Hepatocyte (in vitro differentiated cells): ENCODE data around the gene SLC8B1.

Experiments
- EZH2phosphoT487 ChIP-seq: fragments of 200-600 bp; sonication (generic); IDR thresholded peaks from one replicate; pipeline ENCODE4 v1.6.1; 2018; ENCODE audit warnings: antibody characterized with exemption, mild to moderate bottlenecking, low read depth, moderate library complexity; ENCODE audit not compliant: unreplicated experiment, severe bottlenecking
- TF ChIP-seq, protein P1 (sequence below): fragments of 200-600 bp; sonication (generic); IDR thresholded peaks from 2 replicates; pipeline ENCODE4 v1.5.1; 2016; ENCODE audit warnings: antibody characterized with exemption, mild to moderate bottlenecking; ENCODE audit not compliant: poor library complexity

DNA sequence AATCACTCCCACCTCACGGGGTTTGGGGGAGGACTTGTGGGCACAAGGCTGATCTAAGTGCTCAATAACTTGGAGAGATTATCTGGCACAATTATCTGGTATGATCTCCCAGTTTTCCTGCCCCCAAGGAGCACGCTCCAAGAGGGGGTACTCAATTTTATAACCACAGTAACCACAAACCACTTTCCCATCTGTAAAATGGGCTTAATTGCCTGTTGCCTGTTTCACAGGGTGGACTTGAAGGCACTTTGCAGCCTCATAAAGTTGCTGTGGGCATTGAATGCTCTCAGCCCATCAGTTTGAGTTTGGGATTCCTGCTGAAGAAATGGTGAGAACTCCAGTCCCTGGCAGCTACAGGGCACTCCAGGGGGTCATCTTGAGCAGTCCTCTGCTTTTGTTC lies 4.4 kb downstream of the SLC8B1 start:
- TF ChIP-seq, protein P1, sequence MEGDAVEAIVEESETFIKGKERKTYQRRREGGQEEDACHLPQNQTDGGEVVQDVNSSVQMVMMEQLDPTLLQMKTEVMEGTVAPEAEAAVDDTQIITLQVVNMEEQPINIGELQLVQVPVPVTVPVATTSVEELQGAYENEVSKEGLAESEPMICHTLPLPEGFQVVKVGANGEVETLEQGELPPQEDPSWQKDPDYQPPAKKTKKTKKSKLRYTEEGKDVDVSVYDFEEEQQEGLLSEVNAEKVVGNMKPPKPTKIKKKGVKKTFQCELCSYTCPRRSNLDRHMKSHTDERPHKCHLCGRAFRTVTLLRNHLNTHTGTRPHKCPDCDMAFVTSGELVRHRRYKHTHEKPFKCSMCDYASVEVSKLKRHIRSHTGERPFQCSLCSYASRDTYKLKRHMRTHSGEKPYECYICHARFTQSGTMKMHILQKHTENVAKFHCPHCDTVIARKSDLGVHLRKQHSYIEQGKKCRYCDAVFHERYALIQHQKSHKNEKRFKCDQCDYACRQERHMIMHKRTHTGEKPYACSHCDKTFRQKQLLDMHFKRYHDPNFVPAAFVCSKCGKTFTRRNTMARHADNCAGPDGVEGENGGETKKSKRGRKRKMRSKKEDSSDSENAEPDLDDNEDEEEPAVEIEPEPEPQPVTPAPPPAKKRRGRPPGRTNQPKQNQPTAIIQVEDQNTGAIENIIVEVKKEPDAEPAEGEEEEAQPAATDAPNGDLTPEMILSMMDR, result no peak
- no peak for TF ChIP-seq EZH2phosphoT487
